DOHH2 (cell line): ENCODE data around the gene CDC37.

Experiments used
- CTCF ChIP-seq: fragments of 200-600 bp; sonication (generic); IDR thresholded peaks from one replicate; pipeline ENCODE4 v1.5.1; 2014; ENCODE audit warnings: antibody characterized with exemption, mild to moderate bottlenecking, low read depth, low read length; ENCODE audit not compliant: poor library complexity, severe bottlenecking
- EZH2phosphoT487 ChIP-seq: fragments of 200-600 bp; sonication (generic); IDR thresholded peaks from 2 replicates; pipeline ENCODE4 v1.6.1; 2017; ENCODE audit warnings: borderline replicate concordance, mild to moderate bottlenecking, antibody characterized with exemption, low read length, moderate library complexity, mixed read lengths

- no peak for TF ChIP-seq CTCF
- TF ChIP-seq EZH2phosphoT487, result no peak
Observed at GRCh38 chr19:10344780-10345179, 58.6 kb downstream of the CDC37 start.
